Astrocyte (in vitro differentiated cells and primary cell): Measurements from ENCODE around the gene KCNS3.

Source experiments
- EZH2 ChIP-seq: IDR thresholded peaks from 2 replicates; pipeline ENCODE4 v1.6.1; 2012; ENCODE audit warnings: mild to moderate bottlenecking, low read length, inconsistent platforms; ENCODE audit not compliant: insufficient read depth
- TF ChIP-seq, protein P1 (sequence below): IDR thresholded peaks from 2 replicates; pipeline ENCODE4 v1.5.1; 2011; ENCODE audit warnings: low read depth, mild to moderate bottlenecking, inconsistent platforms, low read length, moderate library complexity; ENCODE audit not compliant: insufficient read depth

DNA sequence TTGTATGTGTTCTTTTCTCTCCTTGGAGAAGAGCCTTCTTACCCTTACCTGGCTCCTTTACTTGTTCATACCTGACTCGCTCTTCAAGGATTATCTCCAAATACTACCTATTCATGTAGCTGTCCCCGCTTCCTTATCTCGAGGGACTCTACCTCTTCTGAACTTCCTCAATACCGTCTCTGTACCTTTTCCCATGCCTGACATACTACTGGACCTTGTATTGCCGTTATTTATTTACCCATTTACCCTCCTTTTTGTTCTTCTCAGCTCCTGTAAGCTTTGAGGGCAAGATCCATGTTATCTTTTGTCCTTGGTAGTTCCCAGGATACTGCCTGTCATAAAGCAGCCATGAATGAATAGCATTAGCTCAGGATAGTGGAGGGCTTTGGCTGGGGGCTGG is 32.5 kb downstream of the KCNS3 start:
- TF ChIP-seq, protein P1, sequence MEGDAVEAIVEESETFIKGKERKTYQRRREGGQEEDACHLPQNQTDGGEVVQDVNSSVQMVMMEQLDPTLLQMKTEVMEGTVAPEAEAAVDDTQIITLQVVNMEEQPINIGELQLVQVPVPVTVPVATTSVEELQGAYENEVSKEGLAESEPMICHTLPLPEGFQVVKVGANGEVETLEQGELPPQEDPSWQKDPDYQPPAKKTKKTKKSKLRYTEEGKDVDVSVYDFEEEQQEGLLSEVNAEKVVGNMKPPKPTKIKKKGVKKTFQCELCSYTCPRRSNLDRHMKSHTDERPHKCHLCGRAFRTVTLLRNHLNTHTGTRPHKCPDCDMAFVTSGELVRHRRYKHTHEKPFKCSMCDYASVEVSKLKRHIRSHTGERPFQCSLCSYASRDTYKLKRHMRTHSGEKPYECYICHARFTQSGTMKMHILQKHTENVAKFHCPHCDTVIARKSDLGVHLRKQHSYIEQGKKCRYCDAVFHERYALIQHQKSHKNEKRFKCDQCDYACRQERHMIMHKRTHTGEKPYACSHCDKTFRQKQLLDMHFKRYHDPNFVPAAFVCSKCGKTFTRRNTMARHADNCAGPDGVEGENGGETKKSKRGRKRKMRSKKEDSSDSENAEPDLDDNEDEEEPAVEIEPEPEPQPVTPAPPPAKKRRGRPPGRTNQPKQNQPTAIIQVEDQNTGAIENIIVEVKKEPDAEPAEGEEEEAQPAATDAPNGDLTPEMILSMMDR: no peak
- TF ChIP-seq EZH2: no peak
